ENCODE data around the gene CBFA2T2. TPM values are rescaled to one million over a fixed set of nuclear protein-coding genes. Genes with fewer than 3 reads are reported as not detected.
"Not testable (repeated sequence)": the region's sequence is repeated elsewhere in the genome, so short reads cannot be mapped to it uniquely, and the experiment has no call there.

CBFA2T2 gene
- total RNA-seq, 1 experiment from 2014 or later, result 20.0 TPM

GRCh38 chr20:33456916-33457642 is 32.8 kb upstream of the CBFA2T2 start:
- POLR2A ChIA-PET (ENCODE audit: unreplicated experiment); H3K4me1 ChIP-seq (replicated peaks; ENCODE audit: insufficient read depth); H2AFZ ChIP-seq; H3K36me3 ChIP-seq (ENCODE audit: low read depth); H3K9me2 ChIP-seq (ENCODE audit: insufficient read depth); H3K4me3 ChIP-seq; BruUV-seq (replicated peaks); H3K9me3 ChIP-seq (ENCODE audit: insufficient read depth, low read depth); H3F3A ChIP-seq (ENCODE audit: insufficient read depth, low read depth); H3K79me2 ChIP-seq (ENCODE audit: low read depth); H3K4me2 ChIP-seq; H4K20me1 ChIP-seq (ENCODE audit: insufficient read depth); H3K27me3 ChIP-seq (ENCODE audit: insufficient read depth, low read depth); H3K27ac ChIP-seq: not testable (repeated sequence)
- CTCF ChIA-PET, result interaction anchor here (0.7 to 0.8 kb wide), 3 partner anchors 75 to 330 kb away, joined by 3 to 4 read pairs (median 4); no protein-coding TSS in a partner anchor
- TF ChIP-seq CTCF (conservative IDR thresholded peaks at IDR 0.05), result peak; percentile 96
- intact Hi-C loops (cut with micrococcal nuclease; ENCODE audit: unreplicated experiment), result loop anchor here (2.0 to 5.0 kb wide), 5 partner anchors 194 to 670 kb away; partner anchors contain the start of genes ACTL10 and ZNF341
- peak; percentile 56 to 87 for DNase-seq

GRCh38 chr20:33459599-33459998 is 30.3 kb upstream of the CBFA2T2 start:
- Histone ChIP-seq H3K36me3 (ENCODE audit: low read depth) (no peaks in the 10 kb centered on the region), H3K4me2 (no peak overlapping the region), H3K27ac (no peak overlapping the region), H3K79me2 (ENCODE audit: low read depth) (no peaks in the 10 kb centered on the region), H3K4me1 (replicated peaks; ENCODE audit: insufficient read depth) (peaks cover 6% of the 10 kb centered on the region; the same call in 1 of the 2 replicates), H3F3A (ENCODE audit: insufficient read depth, low read depth) (no peaks in the 10 kb centered on the region), H3K4me3 (no peak overlapping the region), H3K9me3 (ENCODE audit: insufficient read depth, low read depth) (no peaks in the 10 kb centered on the region), H3K27me3 (ENCODE audit: insufficient read depth, low read depth) (no peaks in the 10 kb centered on the region), H4K20me1 (ENCODE audit: insufficient read depth) (no peaks in the 10 kb centered on the region), H3K9me2 (ENCODE audit: insufficient read depth) (no peaks in the 10 kb centered on the region), H2AFZ (no peak overlapping the region)
- no peak for DNase-seq
- BruUV-seq (replicated peaks), result no TSS peak
- intact Hi-C loops (cut with micrococcal nuclease; ENCODE audit: unreplicated experiment), result loop anchor here (5.0 kb wide), 4 partner anchors 208 to 668 kb away; partner anchors contain the start of genes ACTL10 and ZNF341
- TF ChIP-seq CTCF (conservative IDR thresholded peaks at IDR 0.05), result no peak
- no peak for TF ChIP-seq EZH2 (IDR thresholded peaks at IDR 0.05; ENCODE audit: low read depth)
- ChIA-PET CTCF (no interaction called here), POLR2A (ENCODE audit: unreplicated experiment) (no interaction called here)

- CTCF ChIA-PET, result interaction anchor here (0.6 kb wide), 2 partner anchors 15 to 445 kb away, joined by 4 to 6 read pairs; no protein-coding TSS in a partner anchor
- no peaks in the 10 kb centered on the region for H3K9me2 ChIP-seq (ENCODE audit: insufficient read depth)
- DNase-seq, result no peak
- no peaks in the 10 kb centered on the region for H3K27me3 ChIP-seq (ENCODE audit: insufficient read depth, low read depth)
- no peaks in the 10 kb centered on the region for H3F3A ChIP-seq (ENCODE audit: insufficient read depth, low read depth)
- no peaks in the 10 kb centered on the region for H3K79me2 ChIP-seq (ENCODE audit: low read depth)
- no peaks in the 10 kb centered on the region for H3K9me3 ChIP-seq (ENCODE audit: insufficient read depth, low read depth)
- POLR2A ChIA-PET (ENCODE audit: unreplicated experiment), result interaction anchor here (0.6 kb wide), 1 partner anchor 622 kb away, joined by 4 read pairs; no protein-coding TSS in a partner anchor
- no peak overlapping the region for H3K4me2 ChIP-seq
- TF ChIP-seq EZH2 (IDR thresholded peaks at IDR 0.05; ENCODE audit: low read depth), result no peak
- TF ChIP-seq CTCF (conservative IDR thresholded peaks at IDR 0.05), result no peak
- intact Hi-C loops (cut with micrococcal nuclease; ENCODE audit: unreplicated experiment), result no loop called here
- BruUV-seq (replicated peaks), result no TSS peak
- H3K4me3 ChIP-seq, result no peak overlapping the region
- no peak overlapping the region for H3K27ac ChIP-seq
- H2AFZ ChIP-seq, result no peak overlapping the region
- H3K36me3 ChIP-seq (ENCODE audit: low read depth), result no peaks in the 10 kb centered on the region
- H4K20me1 ChIP-seq (ENCODE audit: insufficient read depth), result no peaks in the 10 kb centered on the region
- H3K4me1 ChIP-seq (replicated peaks; ENCODE audit: insufficient read depth), result peaks cover 6% of the 10 kb centered on the region; the same call in 1 of the 2 replicates
These were observed 29.2 kb upstream of the CBFA2T2 start for GRCh38 chr20:33460711-33461110.
